WI38 (cell line): ENCODE measurements around the gene ZNF574.

Source experiments
- H3K4me3 ChIP-seq: 2 replicates; pipeline ENCODE4 v1.5.1; 2011; ENCODE audit warnings: low read depth, mild to moderate bottlenecking, control low read depth, low read length
- TF ChIP-seq, protein P1 (sequence below): IDR thresholded peaks from 2 replicates; pipeline ENCODE4 v1.5.1; 2012; ENCODE audit warnings: low read depth, mild to moderate bottlenecking, control low read depth, low read length

Gene ZNF574

DNA sequence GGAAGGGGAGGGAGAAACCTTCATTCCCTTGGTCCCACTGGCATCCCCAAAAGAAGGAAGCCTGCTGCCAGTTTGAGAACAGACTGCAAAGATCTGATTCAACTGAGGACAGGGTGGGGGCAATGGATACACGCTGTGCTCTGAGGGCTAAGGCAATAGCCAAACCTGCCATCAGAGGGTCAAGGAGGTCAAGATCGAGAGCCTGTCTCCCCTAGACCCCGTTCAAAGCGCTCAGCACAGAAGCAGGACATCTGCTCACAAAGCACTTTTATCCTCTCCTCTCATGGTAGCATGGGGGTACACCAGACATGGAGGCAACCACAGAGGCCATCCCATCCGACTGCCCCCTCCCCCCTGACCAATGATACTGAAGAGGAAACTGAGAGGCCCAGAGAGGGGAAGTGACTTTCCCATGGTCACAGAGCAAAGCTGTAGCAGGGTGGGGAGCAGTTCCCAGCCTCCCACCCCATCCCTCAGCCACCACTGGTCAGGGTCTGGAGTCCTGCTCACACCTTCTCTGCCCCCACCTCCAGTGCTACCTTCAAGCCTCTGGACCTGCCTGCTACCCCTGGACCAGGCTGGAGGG, 45.2 kb downstream of the ZNF574 start:
- TF ChIP-seq, protein P1, sequence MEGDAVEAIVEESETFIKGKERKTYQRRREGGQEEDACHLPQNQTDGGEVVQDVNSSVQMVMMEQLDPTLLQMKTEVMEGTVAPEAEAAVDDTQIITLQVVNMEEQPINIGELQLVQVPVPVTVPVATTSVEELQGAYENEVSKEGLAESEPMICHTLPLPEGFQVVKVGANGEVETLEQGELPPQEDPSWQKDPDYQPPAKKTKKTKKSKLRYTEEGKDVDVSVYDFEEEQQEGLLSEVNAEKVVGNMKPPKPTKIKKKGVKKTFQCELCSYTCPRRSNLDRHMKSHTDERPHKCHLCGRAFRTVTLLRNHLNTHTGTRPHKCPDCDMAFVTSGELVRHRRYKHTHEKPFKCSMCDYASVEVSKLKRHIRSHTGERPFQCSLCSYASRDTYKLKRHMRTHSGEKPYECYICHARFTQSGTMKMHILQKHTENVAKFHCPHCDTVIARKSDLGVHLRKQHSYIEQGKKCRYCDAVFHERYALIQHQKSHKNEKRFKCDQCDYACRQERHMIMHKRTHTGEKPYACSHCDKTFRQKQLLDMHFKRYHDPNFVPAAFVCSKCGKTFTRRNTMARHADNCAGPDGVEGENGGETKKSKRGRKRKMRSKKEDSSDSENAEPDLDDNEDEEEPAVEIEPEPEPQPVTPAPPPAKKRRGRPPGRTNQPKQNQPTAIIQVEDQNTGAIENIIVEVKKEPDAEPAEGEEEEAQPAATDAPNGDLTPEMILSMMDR: no peak
- H3K4me3 ChIP-seq: no peak overlapping the region

DNA sequence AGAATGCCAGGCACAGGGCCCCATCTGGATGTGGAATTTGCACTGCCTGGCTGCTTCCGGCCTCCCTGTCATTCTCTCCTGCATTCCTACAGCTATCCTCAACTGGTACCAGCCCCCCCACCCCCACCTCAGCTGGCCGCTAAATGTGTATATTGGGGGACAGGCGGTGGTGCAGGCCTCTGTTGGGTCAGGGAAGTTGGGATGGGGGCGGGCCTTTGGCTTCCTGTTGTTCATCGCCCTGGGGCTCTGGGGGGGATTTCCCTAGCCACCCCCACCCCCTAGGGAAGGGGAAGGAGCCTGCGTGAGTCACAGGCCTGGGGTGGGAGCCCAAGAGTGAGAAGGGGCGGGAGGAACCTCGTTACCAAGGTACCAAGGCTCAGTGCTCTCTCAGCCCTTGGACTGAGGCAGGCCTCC, 45.7 kb downstream of the ZNF574 start:
- TF ChIP-seq, protein P1: no peak
- no peak overlapping the region for H3K4me3 ChIP-seq

DNA sequence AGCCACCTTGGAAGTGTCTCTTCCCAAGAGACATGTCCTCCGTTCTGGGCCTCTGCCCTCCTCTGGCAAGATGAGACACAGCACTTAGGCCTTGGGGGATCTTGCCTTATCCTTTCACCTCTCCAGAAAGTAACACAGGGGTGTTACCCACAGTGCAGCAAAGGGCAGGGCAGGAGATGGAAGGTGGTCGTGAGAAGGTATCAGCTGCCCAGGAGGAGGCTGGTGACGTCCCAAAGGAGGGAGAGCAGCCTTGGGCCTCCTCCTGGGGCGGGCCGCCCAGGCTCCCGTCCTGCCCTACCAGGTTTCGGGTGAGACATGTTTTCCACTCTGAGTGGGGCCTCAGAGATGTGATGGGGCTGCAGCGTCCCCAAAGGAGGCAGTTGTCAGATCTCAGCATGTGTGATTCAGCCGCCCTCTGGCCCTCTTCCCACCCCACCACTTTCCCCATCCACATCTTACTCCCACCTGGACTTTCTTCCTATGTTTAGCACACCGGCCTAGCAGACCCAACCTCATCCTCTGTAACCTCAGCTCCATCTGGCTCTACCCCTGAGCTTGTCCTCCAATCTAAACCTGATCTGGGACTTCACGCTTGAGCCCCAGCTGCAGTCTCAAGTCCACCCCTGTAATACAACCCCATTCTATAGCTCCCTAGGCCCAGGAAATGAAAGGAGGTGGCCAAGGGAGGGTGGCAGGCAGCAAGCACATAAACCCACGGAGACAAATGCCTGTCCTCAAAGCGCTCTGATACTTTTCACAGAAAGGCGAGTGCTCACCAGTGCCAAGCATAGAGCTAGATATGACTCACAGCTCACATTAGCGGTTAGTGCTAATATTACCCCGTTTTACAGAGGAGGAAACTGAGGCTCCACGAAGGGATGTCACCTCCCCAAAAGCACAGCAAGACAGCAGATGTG, 47.0 kb downstream of the ZNF574 start:
- H3K4me3 ChIP-seq: no peak overlapping the region
- TF ChIP-seq, protein P1: no peak

DNA sequence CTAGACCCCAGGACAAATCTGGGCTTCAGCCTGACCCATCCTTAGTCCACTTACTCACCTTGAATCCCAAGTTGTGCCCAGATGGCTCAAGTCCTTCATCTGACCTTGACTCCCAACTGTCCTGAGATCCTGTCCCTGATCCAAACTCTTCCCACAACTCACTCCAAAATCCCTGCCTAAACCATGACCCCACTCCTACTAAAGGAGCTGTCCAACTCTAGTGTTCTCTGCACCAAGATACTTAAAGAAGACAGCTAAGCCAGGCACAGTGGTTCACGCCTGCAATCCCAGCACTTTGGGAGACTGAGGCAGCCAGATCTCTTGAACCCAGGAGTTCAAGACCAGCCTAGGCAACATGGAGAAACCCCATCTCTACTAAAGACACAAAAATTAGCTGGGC, 47.8 kb downstream of the ZNF574 start:
- no peak overlapping the region for H3K4me3 ChIP-seq
- TF ChIP-seq, protein P1: no peak

DNA sequence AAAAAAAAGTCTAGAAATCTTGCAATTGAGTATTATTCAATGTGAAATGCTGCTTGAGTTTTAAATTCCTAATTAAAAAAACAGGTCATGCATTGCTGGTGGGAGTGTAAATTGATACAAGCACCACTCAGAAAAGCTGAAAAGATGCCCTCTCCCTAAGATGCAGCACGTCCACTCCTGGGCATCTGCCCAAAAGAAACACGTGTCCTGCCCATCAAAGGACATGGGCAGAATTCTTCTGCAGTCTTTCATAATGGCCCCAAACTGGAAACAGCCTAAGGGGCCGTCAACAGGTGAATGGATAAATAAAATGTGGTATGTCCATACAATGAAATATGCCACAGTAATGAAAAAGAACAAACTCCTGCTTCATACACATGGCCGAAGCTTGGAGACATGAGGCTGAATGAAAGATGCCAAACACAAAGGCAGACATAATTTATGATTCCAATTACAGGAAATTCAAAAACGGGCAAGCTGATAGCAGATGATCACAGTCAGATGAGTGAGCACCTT, 48.5 kb downstream of the ZNF574 start:
- H3K4me3 ChIP-seq: no peak overlapping the region
- TF ChIP-seq, protein P1: no peak

DNA sequence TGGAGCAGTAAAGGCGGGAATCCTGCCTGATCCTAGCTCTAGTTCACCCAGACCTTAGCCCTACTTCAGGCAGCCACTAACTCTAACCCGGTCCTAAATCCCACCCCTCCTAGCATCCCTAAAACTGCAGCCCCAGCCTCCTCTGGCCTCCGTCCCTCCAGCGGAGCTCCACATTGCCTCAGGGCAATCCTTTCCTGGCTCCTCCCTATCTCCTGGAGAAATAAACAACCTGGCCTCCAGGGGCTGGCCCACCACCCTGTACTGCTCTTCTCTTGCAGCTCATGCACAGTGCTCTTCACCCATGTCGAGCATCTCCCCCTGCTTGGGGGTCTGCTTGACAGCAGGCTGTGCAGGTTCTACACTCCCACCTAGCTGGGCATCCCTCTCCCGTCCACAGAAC, 49.6 kb downstream of the ZNF574 start:
- TF ChIP-seq, protein P1: no peak
- H3K4me3 ChIP-seq: no peak overlapping the region

DNA sequence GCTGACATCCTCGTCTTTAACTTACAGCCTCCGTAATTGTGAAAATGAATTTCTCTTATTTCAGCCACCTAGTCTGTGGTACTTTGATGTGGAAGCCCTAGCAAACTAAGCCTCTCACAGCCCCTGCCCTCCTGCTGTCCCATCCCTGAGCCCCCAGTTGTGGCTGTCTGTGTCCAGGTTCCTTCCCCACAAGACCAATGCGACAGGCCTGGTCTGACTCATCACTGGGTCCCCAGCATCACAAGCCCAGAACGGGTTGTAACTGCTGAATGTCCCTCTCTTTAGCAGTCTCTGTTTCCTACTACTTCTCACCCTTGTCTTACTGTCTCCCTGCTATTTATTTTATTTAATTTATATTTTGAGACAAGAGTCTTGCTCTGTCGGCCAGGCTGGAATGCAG, 50.6 kb downstream of the ZNF574 start:
- TF ChIP-seq, protein P1: no peak
- H3K4me3 ChIP-seq: no peak overlapping the region
